GM19372 (cell line): ENCODE measurements around the gene CYP46A1.

Experiments
- ATAC-seq: cut with Tn5 transposase; IDR thresholded peaks from one replicate; pipeline ENCODE4 v1.9.1; 2021; ENCODE audit warnings: mild to moderate bottlenecking, low read depth, moderate library complexity; ENCODE audit not compliant: unreplicated experiment

CYP46A1 gene

DNA sequence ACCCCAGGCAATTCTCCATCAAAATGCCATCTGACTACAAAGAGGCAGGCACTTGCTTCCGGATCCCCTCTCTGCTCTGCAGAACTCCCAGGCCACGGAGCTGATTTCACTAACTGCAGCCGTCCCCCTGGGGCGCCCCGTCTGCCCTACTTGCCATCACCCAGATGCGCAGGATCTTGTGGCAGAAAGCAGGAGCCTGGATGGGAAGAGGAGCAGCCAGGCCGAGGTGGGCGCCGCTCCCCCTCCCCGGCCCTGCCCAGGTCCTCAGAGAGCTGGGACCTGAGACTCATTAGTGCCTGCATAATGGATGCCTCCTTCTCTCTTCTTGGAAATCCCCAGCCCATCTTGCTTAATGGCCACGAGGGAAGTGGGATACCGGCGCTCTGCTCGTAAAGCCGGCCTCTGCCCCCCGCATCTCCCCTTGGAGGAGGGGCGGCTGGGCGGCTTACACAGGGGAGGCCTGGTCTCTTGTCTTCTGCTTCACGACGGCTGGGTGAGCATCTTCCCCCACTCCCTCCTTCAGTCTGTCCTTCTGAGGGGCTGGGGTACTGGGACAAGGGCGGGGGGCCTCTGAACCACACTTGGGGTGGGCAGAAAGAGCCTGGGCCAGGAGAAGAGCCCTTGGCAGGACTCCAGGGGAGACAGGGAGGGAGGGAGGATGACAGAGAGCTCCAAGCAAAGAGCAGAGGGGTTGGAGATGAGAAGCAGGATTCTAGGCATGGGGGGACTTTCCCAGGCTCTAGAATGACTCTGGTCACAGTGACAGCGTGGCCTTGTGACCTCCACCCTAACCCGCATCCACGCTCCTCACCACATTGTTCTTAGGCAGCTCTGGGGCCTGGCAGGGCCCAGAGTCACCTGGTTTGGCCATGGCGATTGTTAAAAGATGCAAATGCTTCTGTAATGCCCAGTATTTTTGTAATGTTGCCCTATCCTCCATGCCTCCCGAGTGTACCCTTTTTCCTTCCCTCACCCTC, 89.7 kb downstream of the CYP46A1 start:
- ATAC-seq: no peak

DNA sequence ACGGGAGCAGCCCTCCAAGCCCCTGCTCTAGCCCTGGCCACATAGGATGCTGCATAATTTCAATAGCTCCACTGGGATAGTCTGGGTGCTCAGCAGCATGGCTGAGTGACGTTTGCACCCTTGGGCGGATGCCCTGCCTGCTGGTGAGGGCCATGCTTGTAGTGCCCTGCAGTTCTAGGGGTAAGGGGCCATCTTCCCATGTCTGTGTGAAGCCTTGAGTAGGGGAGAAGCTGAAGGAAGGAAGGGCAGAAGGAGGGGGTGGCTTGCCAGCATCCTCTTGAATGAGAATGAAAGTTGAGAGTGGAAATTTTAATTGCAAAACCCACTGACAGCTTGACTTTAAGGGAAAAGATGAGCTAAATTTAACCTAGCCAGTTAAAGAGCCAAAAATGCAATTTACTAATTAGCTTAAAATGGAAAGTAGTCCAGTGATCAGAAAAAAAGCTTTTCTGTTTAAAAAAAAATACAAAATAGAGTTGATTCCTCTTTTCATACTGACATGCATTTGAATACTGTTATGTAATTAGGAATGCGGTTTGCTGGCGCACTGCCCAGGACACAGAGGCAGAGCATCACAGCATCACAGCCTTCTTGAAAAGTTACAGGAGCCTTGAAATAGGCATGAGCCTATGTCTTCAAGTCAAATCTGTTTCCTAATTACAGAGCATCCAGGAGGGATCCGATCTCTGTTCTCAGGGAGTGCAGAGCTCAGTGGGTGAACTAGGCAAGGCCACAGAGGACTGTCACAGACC, 90.6 kb downstream of the CYP46A1 start:
- ATAC-seq: no peak

DNA sequence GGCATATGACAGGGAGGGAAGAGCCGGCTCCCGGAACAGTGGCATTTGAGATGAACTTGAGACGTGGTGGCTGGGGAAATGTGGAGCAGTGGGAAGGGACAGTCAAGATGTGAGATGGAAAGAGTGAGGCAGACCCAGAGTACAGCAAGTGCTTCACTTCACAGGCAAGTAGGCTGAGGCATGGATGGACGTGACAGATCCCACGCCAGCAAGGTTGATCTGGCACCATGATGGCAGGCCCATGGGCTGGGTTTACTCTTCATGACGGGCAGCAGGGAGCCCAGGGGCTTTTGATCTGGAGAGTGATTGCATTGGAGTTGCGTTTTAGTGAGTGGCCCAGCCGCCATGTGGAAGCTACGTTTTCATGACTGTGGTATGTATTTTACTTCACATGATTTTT, 91.3 kb downstream of the CYP46A1 start:
- ATAC-seq: no peak
